ENCODE data around the gene SLC17A9. TPM values are rescaled to one million over a fixed set of nuclear protein-coding genes. Genes with fewer than 3 reads are reported as not detected.

The SLC17A9 gene
- total and polyA plus RNA-seq, 2 experiments from 2014 or later: 1.8 to 3.2 TPM

DNA sequence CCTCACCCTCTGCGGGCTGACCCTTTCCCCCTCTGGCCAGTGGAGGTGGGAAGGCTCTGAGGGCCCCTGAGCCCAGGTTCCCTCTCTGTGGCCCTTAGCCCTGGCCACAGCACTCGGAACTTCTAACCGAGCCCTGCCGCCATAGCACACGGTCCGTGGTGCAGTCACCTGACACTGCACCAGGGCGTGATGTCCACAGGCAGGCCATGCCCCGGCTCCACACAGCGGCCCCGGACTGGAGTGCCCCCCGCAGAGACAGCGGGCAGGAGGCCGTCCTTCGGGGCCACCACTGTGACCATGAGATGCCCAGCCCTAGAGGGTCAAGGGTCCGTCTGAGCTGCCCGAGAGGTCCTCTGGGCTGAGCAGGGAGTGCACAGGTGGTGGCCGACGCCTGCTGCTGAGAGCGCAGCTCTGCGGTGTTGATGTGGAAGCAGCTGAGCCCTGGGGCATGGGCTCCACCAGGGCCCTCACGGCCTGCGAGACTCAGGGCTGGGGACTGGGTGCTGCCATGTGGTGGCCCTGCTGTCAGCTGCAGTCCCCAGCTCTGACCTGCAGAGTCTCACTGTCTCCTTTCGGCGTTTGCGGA, 65.4 kb downstream of the SLC17A9 start:
- no peaks in the 10 kb centered on the region for H3K4me1 ChIP-seq (ENCODE audit: low read depth)
- no peak overlapping the region for H3K4me3 ChIP-seq
- TF ChIP-seq, protein P1, sequence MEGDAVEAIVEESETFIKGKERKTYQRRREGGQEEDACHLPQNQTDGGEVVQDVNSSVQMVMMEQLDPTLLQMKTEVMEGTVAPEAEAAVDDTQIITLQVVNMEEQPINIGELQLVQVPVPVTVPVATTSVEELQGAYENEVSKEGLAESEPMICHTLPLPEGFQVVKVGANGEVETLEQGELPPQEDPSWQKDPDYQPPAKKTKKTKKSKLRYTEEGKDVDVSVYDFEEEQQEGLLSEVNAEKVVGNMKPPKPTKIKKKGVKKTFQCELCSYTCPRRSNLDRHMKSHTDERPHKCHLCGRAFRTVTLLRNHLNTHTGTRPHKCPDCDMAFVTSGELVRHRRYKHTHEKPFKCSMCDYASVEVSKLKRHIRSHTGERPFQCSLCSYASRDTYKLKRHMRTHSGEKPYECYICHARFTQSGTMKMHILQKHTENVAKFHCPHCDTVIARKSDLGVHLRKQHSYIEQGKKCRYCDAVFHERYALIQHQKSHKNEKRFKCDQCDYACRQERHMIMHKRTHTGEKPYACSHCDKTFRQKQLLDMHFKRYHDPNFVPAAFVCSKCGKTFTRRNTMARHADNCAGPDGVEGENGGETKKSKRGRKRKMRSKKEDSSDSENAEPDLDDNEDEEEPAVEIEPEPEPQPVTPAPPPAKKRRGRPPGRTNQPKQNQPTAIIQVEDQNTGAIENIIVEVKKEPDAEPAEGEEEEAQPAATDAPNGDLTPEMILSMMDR (IDR thresholded peaks at IDR 0.05; ENCODE audit: low read depth, low read length): no peak
- H3K27me3 ChIP-seq: peaks cover 11% of the 10 kb centered on the region
- no peaks in the 10 kb centered on the region for H3K36me3 ChIP-seq
- H3K9me3 ChIP-seq (ENCODE audit: low read depth): no peaks in the 10 kb centered on the region
- DNase-seq (ENCODE audit: low read depth in 1 of 2, low spot score in 1 of 2): no peak
- H3K27ac ChIP-seq: no peak overlapping the region

Other genes starting within 250 kb of the SLC17A9 start
- gene NTSR1, start 243.9 kb upstream of the SLC17A9 start, total RNA-seq: 0.03 and 0.07 TPM in 2 replicates
- 0.34 TPM in 1 of 2 replicates, not detected in the other for gene NTSR1, start 243.9 kb upstream of the SLC17A9 start, polyA plus RNA-seq
- 21.5 and 22.4 TPM in 2 replicates for gene MRGBP, start 156.2 kb upstream of the SLC17A9 start, total RNA-seq
- gene MRGBP, start 156.2 kb upstream of the SLC17A9 start, polyA plus RNA-seq: 22.8 and 25.9 TPM in 2 replicates
- 64.4 and 83.1 TPM in 2 replicates for gene OGFR, start 147.9 kb upstream of the SLC17A9 start, total RNA-seq
- gene OGFR, start 147.9 kb upstream of the SLC17A9 start, polyA plus RNA-seq: 49.9 and 54.9 TPM in 2 replicates
- 7.9 and 10.3 TPM in 2 replicates for gene COL9A3, start 135.7 kb upstream of the SLC17A9 start, total RNA-seq
- 6.4 and 12.3 TPM in 2 replicates for gene COL9A3, start 135.7 kb upstream of the SLC17A9 start, polyA plus RNA-seq
- gene TCFL5, start 90.9 kb upstream of the SLC17A9 start, total RNA-seq: 5.4 and 6.6 TPM in 2 replicates
- 8.1 and 8.4 TPM in 2 replicates for gene TCFL5, start 90.9 kb upstream of the SLC17A9 start, polyA plus RNA-seq
- 39.4 and 69.2 TPM in 2 replicates for gene DIDO1, start 26.2 kb upstream of the SLC17A9 start, total RNA-seq
- 28.3 and 42.5 TPM in 2 replicates for gene DIDO1, start 26.2 kb upstream of the SLC17A9 start, polyA plus RNA-seq
- gene GID8, start 14.6 kb upstream of the SLC17A9 start, total RNA-seq: 42.1 and 49.5 TPM in 2 replicates
- gene GID8, start 14.6 kb upstream of the SLC17A9 start, polyA plus RNA-seq: 24.5 and 34.0 TPM in 2 replicates
- not detected in 2 replicates for gene BHLHE23, start 54.3 kb downstream of the SLC17A9 start, total RNA-seq
- not detected in 2 replicates for gene BHLHE23, start 54.3 kb downstream of the SLC17A9 start, polyA plus RNA-seq